Pancreas (tissue), 10 donors: ENCODE data around the gene CCDC40. TPM values are rescaled to one million over a fixed set of nuclear protein-coding genes. Genes with fewer than 3 reads are reported as not detected.

Experiments used
- ATAC-seq, 4 donors: fragments of 200-7000 bp; cut with Tn5 transposase; one replicate each; pipeline versions ENCODE4 v1.8.0 to v1.9.1; 2020; ENCODE audit warnings: mild to moderate bottlenecking in 4 of 4, moderate library complexity in 4 of 4
- DNase-seq, 6 donors: peaks; one replicate each; pipeline ENCODE4 v3.0.0-alpha.2; 2020
- FAIRE-seq: peaks from 2 replicates; lab custom pipeline; 2012; peaks lifted over from hg19 to GRCh38; lab: Jason Lieb, UNC
- H3K27ac ChIP-seq, 4 donors: fragments of 200-600 bp; sonication (generic); 1 replicate in 3 of 4; 2 replicates in 1 of 4; pipeline versions ENCODE4 v1.5.0 to v1.8.0; 2020
- H3K27me3 ChIP-seq, 4 donors: fragments of 200-600 bp; one replicate each; pipeline ENCODE4 v1.8.0; 2021
- H3K36me3 ChIP-seq, 3 donors: fragments of 200-600 bp; sonication (generic) in 1 of 3; one replicate each; pipeline versions ENCODE4 v1.5.0 to v1.8.0; 2020 to 2021
- H3K4me1 ChIP-seq, 3 donors: fragments of 200-600 bp; one replicate each; pipeline ENCODE4 v1.8.0; 2021
- H3K4me3 ChIP-seq, 4 donors: fragments of 200-600 bp; sonication (generic) in 2 of 4; one replicate each; pipeline versions ENCODE4 v1.5.0 to v1.8.0; 2020 to 2021
- H3K9me3 ChIP-seq, 4 donors: fragments of 200-600 bp; one replicate each; pipeline ENCODE4 v1.8.0; 2021
- CTCF ChIP-seq, 4 donors: fragments of 200-600 bp; sonication (generic) in 3 of 4; IDR thresholded peaks; one replicate each; pipeline versions ENCODE4 v1.5.0 to v1.8.0; 2021; ENCODE audit warnings: antibody characterized with exemption in 4 of 4
- WGBS, 2 donors: extraction: QIAGEN DNeasy Blood & Tissue Kit; methylation state at CpG; one replicate each; pipeline ENCODE4 v1.1.7; 2013; 5-methylcytosine and 5-hydroxymethylcytosine counted together
- intact Hi-C, 3 donors: fragments of 100-400 bp; cut with DNase I; formaldehyde crosslinking; loops; one replicate each; pipeline versions ENCODE4 v1.11.1 to v1.14.2; 2022
- polyA plus RNA-seq, 2 donors: library from polyadenylated mRNA; stranded (reverse); fragments of 200-250 nt; gene quantifications; one replicate each; pipeline ENCODE4 v1.2.3, GENCODE V29; 2013
- total RNA-seq, 6 donors: library from RNA; stranded (reverse); fragmentation: NEBNext Ultra II Directional in 4 of 6; extraction: Animal tissue kit (Norgen Biotek cat#: 25700) in 4 of 6; gene quantifications; one replicate each; pipeline versions ENCODE4 v1.2.1 to v1.2.4, GENCODE V29; 2021 to 2023
- donor health status: healthy with polysubstance abuse.
- donor health status: DM: no; HTN: no; CAD: no; lungs with moderate emphysema.
- donor health status: DM: no; HTN: no; CAD: no.
- donor health status: control.
- donor health status: control.
- donor health status: Bipolar disorder and iron deficiency.
- donor health status: DM: yes; HTN: yes; CAD: no.
- donor health status: DM: no; HTN: no; CAD: no.
- donor health status: DM: no; HTN: no; CAD: no.
- donor health status: DM: yes; HTN: yes; CAD: no.

Gene CCDC40
- total and polyA plus RNA-seq, 8 donors: 1.9 to 12.3 (median 3.4) TPM

GRCh38 chr17:79994602-79995001, 41.8 kb upstream of the CCDC40 start:
- no peak overlapping the region for H3K27ac ChIP-seq
- intact Hi-C loops: loop anchor here in 1 of 3 donors (5.0 kb wide), 2 partner anchors 187 to 202 kb away; no protein-coding TSS in a partner anchor
- DNase-seq (no peak), FAIRE-seq (no peak), ATAC-seq (no peak)
- 93 to 95% methylated on average over 13 of the region's 13 CpGs for WGBS, 2 donors
- H3K9me3 ChIP-seq: no peaks in the 10 kb centered on the region
- no peak for TF ChIP-seq CTCF (IDR thresholded peaks at IDR 0.05)
- no peaks in the 10 kb centered on the region for H3K36me3 ChIP-seq
- no peaks in the 10 kb centered on the region for H3K27me3 ChIP-seq
- H3K4me1 ChIP-seq: peaks cover 22 to 37% (median 23%) of the 10 kb centered on the region in 3 donors
- H3K4me3 ChIP-seq: no peak overlapping the region

- no peaks in the 10 kb centered on the region for H3K27me3 ChIP-seq
- ATAC-seq (no peak), FAIRE-seq (no peak), DNase-seq (no peak)
- TF ChIP-seq CTCF (IDR thresholded peaks at IDR 0.05): no peak
- H3K4me3 ChIP-seq: no peak overlapping the region
- H3K36me3 ChIP-seq: no peaks in the 10 kb centered on the region
- H3K4me1 ChIP-seq: peaks cover 22 to 31% (median 23%) of the 10 kb centered on the region in 3 donors
- intact Hi-C loops: no loop called here
- 93 to 96% methylated on average over 8 of the region's 8 CpGs for WGBS, 2 donors
- H3K9me3 ChIP-seq: no peaks in the 10 kb centered on the region
- H3K27ac ChIP-seq: no peak overlapping the region
These were observed 40.7 kb upstream of the CCDC40 start for GRCh38 chr17:79995696-79996095.

GRCh38 chr17:79996291-79996690, 40.2 kb upstream of the CCDC40 start:
- no peak overlapping the region for H3K27ac ChIP-seq
- H3K4me1 ChIP-seq: peaks cover 22 to 29% (median 23%) of the 10 kb centered on the region in 3 donors
- no peak overlapping the region for H3K4me3 ChIP-seq
- ATAC-seq: no peak
- no peaks in the 10 kb centered on the region for H3K36me3 ChIP-seq
- no peak for FAIRE-seq
- no peaks in the 10 kb centered on the region for H3K9me3 ChIP-seq
- 87 to 89% methylated on average over 12 of the region's 12 CpGs for WGBS, 2 donors
- H3K27me3 ChIP-seq: no peaks in the 10 kb centered on the region
- DNase-seq: no peak
- intact Hi-C loops: no loop called here
- no peak for TF ChIP-seq CTCF (IDR thresholded peaks at IDR 0.05)

- Histone ChIP-seq H3K4me3 (no peak overlapping the region), H3K36me3 (no peaks in the 10 kb centered on the region), H3K9me3 (no peaks in the 10 kb centered on the region), H3K27me3 (no peaks in the 10 kb centered on the region), H3K27ac (no peak overlapping the region), H3K4me1 (peaks cover 19 to 23% (median 19%) of the 10 kb centered on the region in 3 donors)
- WGBS, 2 donors: 84% methylated on average over 15 of the region's 15 CpGs
- FAIRE-seq (no peak), ATAC-seq (peak in 1 of 4 donors; percentile 12), DNase-seq (no peak)
- intact Hi-C loops: no loop called here
- no peak for TF ChIP-seq CTCF (IDR thresholded peaks at IDR 0.05)
These were observed 39.3 kb upstream of the CCDC40 start for GRCh38 chr17:79997011-79997660.

GRCh38 chr17:80000136-80000535, 36.3 kb upstream of the CCDC40 start:
- peak in 2 of 6 donors; percentile 9 to 24 for DNase-seq
- intact Hi-C loops: loop anchor here in 1 of 3 donors (10.0 kb wide), 1 partner anchor 75 kb away; no protein-coding TSS in a partner anchor
- Histone ChIP-seq H3K27ac (no peak overlapping the region), H3K4me1 (no peaks in the 10 kb centered on the region), H3K27me3 (no peaks in the 10 kb centered on the region), H3K4me3 (no peak overlapping the region), H3K9me3 (no peaks in the 10 kb centered on the region), H3K36me3 (no peaks in the 10 kb centered on the region)
- no peak for ATAC-seq
- TF ChIP-seq CTCF (IDR thresholded peaks at IDR 0.05): no peak
- 93 to 95% methylated on average over 7 of the region's 7 CpGs for WGBS, 2 donors
- FAIRE-seq: no peak
